Measurements from ENCODE around the gene DST.

DST gene

GRCh38 chr6:56575736-56576135 lies 67.0 kb downstream of the DST start:
- TF ChIP-seq POLR2AphosphoS5 (IDR thresholded peaks at IDR 0.05; ENCODE audit: low read depth) (no peak), CTCF (IDR thresholded peaks at IDR 0.05; ENCODE audit: insufficient read depth, low read length) (no peak), REST (IDR thresholded peaks at IDR 0.05; ENCODE audit: insufficient replicate concordance, low read depth) (no peak)
- no peak for DNase-seq (ENCODE audit: low read depth in 1 of 2, low spot score in 1 of 2)
- no peak overlapping the region for H3K27ac ChIP-seq (replicated peaks)
- no peaks in the 10 kb centered on the region for H3K27me3 ChIP-seq (ENCODE audit: insufficient read depth, poor library complexity, severe bottlenecking)
- H3K4me3 ChIP-seq (replicated peaks; ENCODE audit: insufficient read depth, low read length), result no peak overlapping the region

GRCh38 chr6:56574292-56574691 lies 68.4 kb downstream of the DST start:
- no peak for DNase-seq (ENCODE audit: low read depth in 1 of 2, low spot score in 1 of 2)
- no peak overlapping the region for H3K4me3 ChIP-seq (replicated peaks; ENCODE audit: insufficient read depth, low read length)
- no peaks in the 10 kb centered on the region for H3K27me3 ChIP-seq (ENCODE audit: insufficient read depth, poor library complexity, severe bottlenecking)
- TF ChIP-seq CTCF (IDR thresholded peaks at IDR 0.05; ENCODE audit: insufficient read depth, low read length), result no peak
- no peak for TF ChIP-seq GABPA (IDR thresholded peaks at IDR 0.05; ENCODE audit: low read depth)
- TF ChIP-seq SPI1 (IDR thresholded peaks at IDR 0.05; ENCODE audit: borderline replicate concordance, low read depth), result no peak
- no peak for TF ChIP-seq REST (IDR thresholded peaks at IDR 0.05; ENCODE audit: insufficient replicate concordance, low read depth)
- H3K27ac ChIP-seq (replicated peaks), result no peak overlapping the region

DNA sequence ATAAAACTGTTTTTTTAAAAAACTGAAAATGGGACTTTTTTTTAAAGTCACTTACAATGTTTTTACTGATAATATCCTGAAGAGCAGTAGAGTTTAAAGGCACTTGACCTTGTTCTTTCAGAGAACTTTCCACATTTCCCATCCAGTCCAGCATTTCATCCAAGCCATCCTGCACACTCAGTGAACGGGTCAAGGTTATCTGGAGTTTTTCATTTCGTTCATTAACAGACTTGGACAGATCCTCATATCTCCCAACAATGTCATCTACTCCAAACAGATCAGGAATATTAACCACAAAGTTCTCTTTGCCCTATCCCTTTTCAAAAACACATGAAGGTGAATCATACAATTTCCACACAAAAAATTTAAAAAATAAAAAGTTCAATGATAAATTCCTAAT lies 69.1 kb downstream of the DST start:
- no peak overlapping the region for H3K27ac ChIP-seq (replicated peaks)
- no peak for TF ChIP-seq REST (IDR thresholded peaks at IDR 0.05; ENCODE audit: insufficient replicate concordance, low read depth)
- no peak for TF ChIP-seq SPI1 (IDR thresholded peaks at IDR 0.05; ENCODE audit: borderline replicate concordance, low read depth)
- TF ChIP-seq CTCF (IDR thresholded peaks at IDR 0.05; ENCODE audit: insufficient read depth, low read length), result no peak
- TF ChIP-seq GABPA (IDR thresholded peaks at IDR 0.05; ENCODE audit: low read depth), result no peak
- no peak for TF ChIP-seq POLR2AphosphoS5 (IDR thresholded peaks at IDR 0.05; ENCODE audit: low read depth)
- DNase-seq (ENCODE audit: low read depth in 1 of 2, low spot score in 1 of 2), result no peak
- no peak overlapping the region for H3K4me3 ChIP-seq (replicated peaks; ENCODE audit: insufficient read depth, low read length)
- H3K27me3 ChIP-seq (ENCODE audit: insufficient read depth, poor library complexity, severe bottlenecking), result no peaks in the 10 kb centered on the region
